Measurements from ENCODE around the gene RBM33. TPM values are rescaled to one million over a fixed set of nuclear protein-coding genes. Genes with fewer than 3 reads are reported as not detected.

The RBM33 gene
- total RNA-seq, 1 donor from 2014 or later = 50.5 TPM

DNA sequence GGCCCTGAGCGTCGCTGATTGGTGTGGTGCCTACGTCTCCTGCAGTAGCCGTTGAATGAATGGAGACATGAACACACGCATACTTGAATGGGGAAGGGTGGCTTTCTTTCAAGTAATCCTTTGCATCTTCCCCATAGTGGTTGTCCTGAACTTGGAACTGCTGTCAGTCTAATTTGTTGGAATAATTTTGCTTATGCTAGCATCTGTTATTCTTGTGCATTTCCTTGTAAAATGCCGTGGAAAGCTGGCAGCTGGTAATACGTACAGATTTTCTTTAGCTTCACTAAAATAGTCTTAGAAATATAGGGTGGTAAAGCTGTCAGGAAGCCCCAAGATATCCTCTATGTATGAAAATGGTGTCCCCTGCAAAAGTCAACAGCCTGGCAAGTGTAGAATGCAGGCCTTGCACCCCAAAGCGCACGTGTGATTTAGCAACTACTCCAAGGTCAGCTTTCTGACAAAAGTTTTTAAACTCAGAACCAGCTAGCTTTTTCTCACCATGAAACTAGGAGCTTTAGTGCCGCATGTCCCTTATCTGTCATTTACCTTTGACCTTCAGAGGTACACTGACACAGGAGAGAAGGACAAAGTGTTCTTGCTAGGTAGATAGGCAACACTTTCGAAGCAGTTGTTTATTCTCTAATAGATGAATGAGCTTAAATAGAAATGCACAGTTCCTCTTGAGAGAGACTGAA is 70.8 kb downstream of the RBM33 start:
- Histone ChIP-seq H3K4me1 (ENCODE audit: insufficient read depth, low read length) (no peaks in the 10 kb centered on the region), H2AFZ (ENCODE audit: low read depth, low read length) (no peak overlapping the region)
- H3K36me3 Mint-ChIP-seq (ENCODE audit: low read depth, unreplicated experiment) = peaks cover 18% of the 10 kb centered on the region

DNA sequence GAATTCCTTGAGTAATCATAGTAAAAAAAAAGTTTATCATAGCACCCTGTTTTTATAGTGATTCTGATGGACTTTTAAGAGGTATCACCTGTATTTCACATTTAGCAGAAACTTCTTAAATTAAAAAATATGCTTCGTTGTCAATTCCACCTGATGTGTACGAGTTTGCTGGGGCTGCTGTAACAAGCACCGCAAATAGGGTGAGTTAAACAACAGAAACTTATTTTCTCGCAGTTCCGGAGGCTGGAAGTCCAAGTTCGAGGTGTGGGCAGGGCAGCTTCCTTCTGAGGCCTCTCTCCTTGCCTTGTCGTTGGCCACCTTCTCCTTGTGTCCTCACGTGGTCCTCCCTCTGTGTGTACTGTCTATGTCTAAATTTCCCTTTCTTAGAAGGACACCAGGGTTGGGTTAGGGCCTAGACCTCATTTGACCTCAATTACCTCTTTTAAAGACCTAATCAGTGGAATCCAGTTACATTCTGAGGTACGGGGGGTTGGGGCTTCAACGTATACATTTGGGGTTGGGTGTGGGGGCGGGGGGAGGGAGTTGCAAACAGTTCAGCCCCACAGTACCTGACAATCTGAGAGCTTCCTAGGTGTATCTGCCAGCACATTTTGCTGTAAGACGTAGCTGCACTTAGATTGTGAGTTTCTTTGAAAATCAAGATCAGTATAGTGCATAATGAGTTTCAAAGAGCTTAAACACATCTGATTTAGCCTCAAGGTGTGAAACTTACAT is 72.7 kb downstream of the RBM33 start:
- no peak overlapping the region for H3K27ac Mint-ChIP-seq (ENCODE audit: unreplicated experiment)
- H3K27ac ChIP-seq (ENCODE audit: low read depth, low read length) = no peak overlapping the region
- H3K4me1 ChIP-seq (ENCODE audit: insufficient read depth, low read length) = no peaks in the 10 kb centered on the region
- H3K27me3 Mint-ChIP-seq (ENCODE audit: low read depth, unreplicated experiment) = no peaks in the 10 kb centered on the region
- H3K79me2 ChIP-seq (ENCODE audit: insufficient read depth, low read length) = peaks cover 60% of the 10 kb centered on the region
- DNase-seq (ENCODE audit: low read depth) (no peak), FAIRE-seq (no peak)
- H3K27me3 ChIP-seq (ENCODE audit: insufficient read depth, low read length) = no peaks in the 10 kb centered on the region
- no peak overlapping the region for H3K9ac ChIP-seq (ENCODE audit: low read length)
- H3K36me3 ChIP-seq (ENCODE audit: insufficient read depth, low read length) = peaks cover 8% of the 10 kb centered on the region
- peaks cover 7% of the 10 kb centered on the region for H3K4me1 Mint-ChIP-seq (ENCODE audit: low read depth, unreplicated experiment)
- H3K9me3 Mint-ChIP-seq (ENCODE audit: unreplicated experiment) = no peaks in the 10 kb centered on the region
- H3K4me3 ChIP-seq (ENCODE audit: insufficient read depth, low read depth, low read length) = no peak overlapping the region
- H3K9me3 ChIP-seq (ENCODE audit: insufficient read depth, low read depth, low read length) = no peaks in the 10 kb centered on the region
- H3K4me2 ChIP-seq (ENCODE audit: low read length) = no peak overlapping the region
- H3K36me3 Mint-ChIP-seq (ENCODE audit: low read depth, unreplicated experiment) = peaks cover 11% of the 10 kb centered on the region
- peaks cover 65% of the 10 kb centered on the region for H4K20me1 ChIP-seq (ENCODE audit: insufficient read depth, low read length)
- H3K4me3 Mint-ChIP-seq (ENCODE audit: unreplicated experiment) = no peak overlapping the region
- TF ChIP-seq EZH2 (IDR thresholded peaks at IDR 0.05; ENCODE audit: insufficient read depth, low read length) = no peak
- TF ChIP-seq, protein P1, sequence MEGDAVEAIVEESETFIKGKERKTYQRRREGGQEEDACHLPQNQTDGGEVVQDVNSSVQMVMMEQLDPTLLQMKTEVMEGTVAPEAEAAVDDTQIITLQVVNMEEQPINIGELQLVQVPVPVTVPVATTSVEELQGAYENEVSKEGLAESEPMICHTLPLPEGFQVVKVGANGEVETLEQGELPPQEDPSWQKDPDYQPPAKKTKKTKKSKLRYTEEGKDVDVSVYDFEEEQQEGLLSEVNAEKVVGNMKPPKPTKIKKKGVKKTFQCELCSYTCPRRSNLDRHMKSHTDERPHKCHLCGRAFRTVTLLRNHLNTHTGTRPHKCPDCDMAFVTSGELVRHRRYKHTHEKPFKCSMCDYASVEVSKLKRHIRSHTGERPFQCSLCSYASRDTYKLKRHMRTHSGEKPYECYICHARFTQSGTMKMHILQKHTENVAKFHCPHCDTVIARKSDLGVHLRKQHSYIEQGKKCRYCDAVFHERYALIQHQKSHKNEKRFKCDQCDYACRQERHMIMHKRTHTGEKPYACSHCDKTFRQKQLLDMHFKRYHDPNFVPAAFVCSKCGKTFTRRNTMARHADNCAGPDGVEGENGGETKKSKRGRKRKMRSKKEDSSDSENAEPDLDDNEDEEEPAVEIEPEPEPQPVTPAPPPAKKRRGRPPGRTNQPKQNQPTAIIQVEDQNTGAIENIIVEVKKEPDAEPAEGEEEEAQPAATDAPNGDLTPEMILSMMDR (IDR thresholded peaks at IDR 0.05; ENCODE audit: insufficient read depth, low read depth, low read length) = no peak
- no peak overlapping the region for H2AFZ ChIP-seq (ENCODE audit: low read depth, low read length)

More for the DNA sequence above, 70.8 kb downstream of the RBM33 start:
- Histone ChIP-seq H3K27ac (ENCODE audit: low read depth, low read length) (no peak overlapping the region), H3K36me3 (ENCODE audit: insufficient read depth, low read length) (peaks cover 13% of the 10 kb centered on the region), H3K4me2 (ENCODE audit: low read length) (no peak overlapping the region), H3K27me3 (ENCODE audit: insufficient read depth, low read length) (no peaks in the 10 kb centered on the region), H3K9ac (ENCODE audit: low read length) (no peak overlapping the region), H3K79me2 (ENCODE audit: insufficient read depth, low read length) (peaks cover 53% of the 10 kb centered on the region), H3K4me3 (ENCODE audit: insufficient read depth, low read depth, low read length) (no peak overlapping the region), H4K20me1 (ENCODE audit: insufficient read depth, low read length) (peaks cover 62% of the 10 kb centered on the region), H3K9me3 (ENCODE audit: insufficient read depth, low read depth, low read length) (no peaks in the 10 kb centered on the region)
- Mint-ChIP-seq H3K9me3 (ENCODE audit: unreplicated experiment) (no peaks in the 10 kb centered on the region), H3K4me1 (ENCODE audit: low read depth, unreplicated experiment) (peaks cover 3% of the 10 kb centered on the region), H3K27ac (ENCODE audit: unreplicated experiment) (no peak overlapping the region), H3K27me3 (ENCODE audit: low read depth, unreplicated experiment) (no peaks in the 10 kb centered on the region), H3K4me3 (ENCODE audit: unreplicated experiment) (no peak overlapping the region)
- DNase-seq (ENCODE audit: low read depth) (no peak), FAIRE-seq (no peak)
- TF ChIP-seq, protein P1 (IDR thresholded peaks at IDR 0.05; ENCODE audit: insufficient read depth, low read depth, low read length) = no peak
- no peak for TF ChIP-seq EZH2 (IDR thresholded peaks at IDR 0.05; ENCODE audit: insufficient read depth, low read length)
